Sigmoid colon (tissue), 7 donors: ENCODE data around the gene TAOK3. TPM values are rescaled to one million over a fixed set of nuclear protein-coding genes. Genes with fewer than 3 reads are reported as not detected.
"Not testable (repeated sequence)": the region's sequence is repeated elsewhere in the genome, so short reads cannot be mapped to it uniquely, and the experiment has no call there.

Experiments used
- DNase-seq: peaks from one replicate; pipeline ENCODE4 v3.0.0-alpha.2; 2019
- H3K27ac ChIP-seq, 4 donors: fragments of 200-600 bp; sonication (generic); one replicate each; pipeline ENCODE4 v1.5.1; 2016 to 2019; ENCODE audit warnings: mild to moderate bottlenecking in 1 of 4
- H3K27me3 ChIP-seq, 3 donors: fragments of 200-600 bp; sonication (generic); one replicate each; pipeline ENCODE4 v1.5.1; 2019; ENCODE audit warnings: mild to moderate bottlenecking in 1 of 3
- H3K36me3 ChIP-seq, 4 donors: fragments of 200-600 bp; sonication (generic); one replicate each; pipeline ENCODE4 v1.5.1; 2016 to 2019
- H3K4me1 ChIP-seq, 4 donors: fragments of 200-600 bp; sonication (generic); one replicate each; pipeline ENCODE4 v1.5.1; 2017 to 2019
- H3K4me3 ChIP-seq, 4 donors: fragments of 200-600 bp; sonication (generic); one replicate each; pipeline ENCODE4 v1.5.1; 2017 to 2019; ENCODE audit warnings: mild to moderate bottlenecking in 2 of 4, moderate library complexity in 1 of 4
- H3K9me3 ChIP-seq, 4 donors: fragments of 200-600 bp in 3 of 4; sonication (generic) in 3 of 4; one replicate each; pipeline versions ENCODE4 v1.5.1 to v1.6.1; 2013 to 2019
- CTCF ChIP-seq, 4 experiments: fragments of 450-650 bp in 3 of 4; fragments of 200-600 bp in 1 of 4; IDR thresholded peaks; one replicate each; pipeline ENCODE4 v1.5.1; 2016 to 2019; ENCODE audit warnings: antibody characterized with exemption in 4 of 4, mild to moderate bottlenecking in 3 of 4, moderate library complexity in 2 of 4
- EP300 ChIP-seq, 4 donors: sonication (generic); formaldehyde crosslinking; IDR thresholded peaks; one replicate each; pipeline ENCODE4 v1.6.1; 2017; ENCODE audit warnings: antibody characterized with exemption in 4 of 4
- POLR2A ChIP-seq, 2 donors: fragments of 450-650 bp; IDR thresholded peaks; one replicate each; pipeline ENCODE4 v1.6.1; 2016; ENCODE audit warnings: antibody characterized with exemption in 2 of 2, mild to moderate bottlenecking in 2 of 2, moderate library complexity in 2 of 2
- POLR2AphosphoS5 ChIP-seq, 4 donors: sonication (generic); formaldehyde crosslinking; IDR thresholded peaks; one replicate each; pipeline ENCODE4 v1.6.1; 2017; ENCODE audit warnings: antibody characterized with exemption in 4 of 4
- WGBS, 2 donors: extraction: QIAGEN DNeasy Blood & Tissue Kit; methylation state at CpG; one replicate each; pipeline ENCODE4 v1.1.7; 2013; 5-methylcytosine and 5-hydroxymethylcytosine counted together
- intact Hi-C: fragments of 100-400 bp; cut with DNase I; formaldehyde crosslinking; loops from one replicate; pipeline ENCODE4 v1.15.1; 2023
- polyA plus RNA-seq, 3 donors: library from polyadenylated mRNA; stranded (reverse); fragments of 200-250 nt; gene quantifications; one replicate each; pipeline ENCODE4 v1.2.3, GENCODE V29; 2013
- total RNA-seq, 4 donors: library from RNA; depleted of rRNA; stranded (reverse); fragments of >200 nt; gene quantifications; one replicate each; pipeline ENCODE4 v1.1.0, GENCODE V29; 2016
- donor health status: healthy with polysubstance abuse.
- donor health status: Bipolar disorder and iron deficiency.
- donor health status: healthy.

TAOK3 gene
- total and polyA plus RNA-seq, 7 donors = 18.9 to 66.2 (median 29.4) TPM

GRCh38 chr12:118315821-118316220 lies 56.9 kb downstream of the TAOK3 start:
- Histone ChIP-seq H3K4me1 (no peaks in the 10 kb centered on the region), H3K9me3 (no peaks in the 10 kb centered on the region), H3K4me3 (no peak overlapping the region), H3K27me3 (no peaks in the 10 kb centered on the region), H3K27ac (no peak overlapping the region), H3K36me3 (no peaks in the 10 kb centered on the region)
- DNase-seq = no peak
- TF ChIP-seq CTCF (IDR thresholded peaks at IDR 0.05) = no peak
- TF ChIP-seq POLR2A (IDR thresholded peaks at IDR 0.05) = no peak
- TF ChIP-seq EP300 (IDR thresholded peaks at IDR 0.05) = no peak
- TF ChIP-seq POLR2AphosphoS5 (IDR thresholded peaks at IDR 0.05) = no peak
- intact Hi-C loops = no loop called here

- Histone ChIP-seq H3K27me3 (no peaks in the 10 kb centered on the region), H3K9me3 (no peaks in the 10 kb centered on the region), H3K27ac (no peak overlapping the region), H3K4me3 (no peak overlapping the region), H3K4me1 (no peaks in the 10 kb centered on the region), H3K36me3 (no peaks in the 10 kb centered on the region)
- no peak for TF ChIP-seq POLR2AphosphoS5 (IDR thresholded peaks at IDR 0.05)
- no peak for TF ChIP-seq EP300 (IDR thresholded peaks at IDR 0.05)
- no peak for TF ChIP-seq POLR2A (IDR thresholded peaks at IDR 0.05)
- no peak for TF ChIP-seq CTCF (IDR thresholded peaks at IDR 0.05)
- DNase-seq = no peak
- intact Hi-C loops = no loop called here
- 59 to 64% methylated on average over 1 of the region's 1 CpG for WGBS, 2 donors
Observed at GRCh38 chr12:118312578-118312977, 60.1 kb downstream of the TAOK3 start.

- TF ChIP-seq POLR2A (IDR thresholded peaks at IDR 0.05) (no peak), CTCF (IDR thresholded peaks at IDR 0.05) (no peak), EP300 (IDR thresholded peaks at IDR 0.05) (no peak), POLR2AphosphoS5 (IDR thresholded peaks at IDR 0.05) (no peak)
- Histone ChIP-seq H3K36me3 (no peaks in the 10 kb centered on the region), H3K4me3 (no peak overlapping the region), H3K4me1 (no peaks in the 10 kb centered on the region), H3K27me3 (no peaks in the 10 kb centered on the region), H3K27ac (no peak overlapping the region), H3K9me3 (no peaks in the 10 kb centered on the region)
- no peak for DNase-seq
- WGBS, 2 donors = 45 to 80% methylated on average over 2 of the region's 2 CpGs
- intact Hi-C loops = no loop called here
Observed at GRCh38 chr12:118311666-118312065, 61.0 kb downstream of the TAOK3 start.

- Histone ChIP-seq H3K27ac (no peak overlapping the region), H3K36me3 (no peaks in the 10 kb centered on the region), H3K27me3 (no peaks in the 10 kb centered on the region), H3K4me3 (no peak overlapping the region), H3K4me1 (no peaks in the 10 kb centered on the region), H3K9me3 (no peaks in the 10 kb centered on the region)
- no peak for DNase-seq
- intact Hi-C loops = no loop called here
- TF ChIP-seq POLR2AphosphoS5 (IDR thresholded peaks at IDR 0.05) = no peak
- TF ChIP-seq POLR2A (IDR thresholded peaks at IDR 0.05) = no peak
- TF ChIP-seq EP300 (IDR thresholded peaks at IDR 0.05) = no peak
- TF ChIP-seq CTCF (IDR thresholded peaks at IDR 0.05) = no peak
Observed at GRCh38 chr12:118310320-118310719, 62.4 kb downstream of the TAOK3 start.

- H3K9me3 ChIP-seq, H3K36me3 ChIP-seq, H3K27me3 ChIP-seq, H3K4me1 ChIP-seq, H3K4me3 ChIP-seq, intact Hi-C loops, DNase-seq: not testable (repeated sequence)
- WGBS, 2 donors = 21 to 50% methylated on average over 4 of the region's 4 CpGs
- peak overlapping the region in 2 of 4 donors; percentile 28 to 39 for H3K27ac ChIP-seq
Observed at GRCh38 chr12:118308006-118308405, 64.7 kb downstream of the TAOK3 start.
